ENCODE results near the gene NSMF. TPM values are rescaled to one million over a fixed set of nuclear protein-coding genes. Genes with fewer than 3 reads are reported as not detected.
A peak's percentile ranks its signal among the peaks of the same experiment; 100 is the strongest.

NSMF gene
- total and polyA plus RNA-seq, 10 of the 15 experiments (the other 5 are each of a cell fraction or from before 2014, with no cell fraction given) = 0.13 to 44.3 (median 13.4) TPM

- no peak for TF ChIP-seq CUX1 (IDR thresholded peaks at IDR 0.05; ENCODE audit: insufficient replicate concordance, low read depth, low read length)
- no peak for TF ChIP-seq CBFB (IDR thresholded peaks at IDR 0.05; ENCODE audit: low read depth)
- no peak for TF ChIP-seq EED (IDR thresholded peaks at IDR 0.05; ENCODE audit: low read depth)
- TF ChIP-seq YY1 (IDR thresholded peaks at IDR 0.05; ENCODE audit: low read depth, low read length) = no peak
- no peak for TF ChIP-seq E2F8 (IDR thresholded peaks at IDR 0.05; ENCODE audit: low read depth, partially characterized antibody)
- no peak for TF ChIP-seq RBBP5 (conservative IDR thresholded peaks at IDR 0.05)
- peak; percentile 4 for TF ChIP-seq USF2 (IDR thresholded peaks at IDR 0.05; ENCODE audit: borderline replicate concordance, low read depth, low read length)
- no peak for TF ChIP-seq PAX5 (IDR thresholded peaks at IDR 0.05; ENCODE audit: borderline replicate concordance, low read depth, low read length)
- no peak for TF ChIP-seq STAT1 (conservative IDR thresholded peaks at IDR 0.05)
- peak in 1 of 2 experiments; percentile 10; a peak in 1 of 3 replicates for TF ChIP-seq EGR1 (IDR thresholded peaks at IDR 0.05; ENCODE audit: borderline replicate concordance in 1 of 2, low read depth in 2 of 2, low read length in 2 of 2)
- no peak for TF ChIP-seq RELB (IDR thresholded peaks at IDR 0.05; ENCODE audit: low read depth)
- peak; percentile 63 for TF ChIP-seq USF1 (IDR thresholded peaks at IDR 0.05; ENCODE audit: borderline replicate concordance, extremely low read length, insufficient read depth, low read depth, low read length)
- 0 out of 2 replicates have a peak, but pooled peaks have one; percentile 31 for TF ChIP-seq RB1 (IDR thresholded peaks at IDR 0.05; ENCODE audit: borderline replicate concordance)
- TF ChIP-seq WRNIP1 (IDR thresholded peaks at IDR 0.05; ENCODE audit: borderline replicate concordance, low read depth, low read length) = no peak
- TF ChIP-seq NRF1 (conservative IDR thresholded peaks at IDR 0.05; ENCODE audit: low read depth, low read length) = no peak
- TF ChIP-seq RAD21 (IDR thresholded peaks at IDR 0.05; ENCODE audit: insufficient read depth, low read depth, low read length) = no peak
- no peak for TF ChIP-seq RFX5 (IDR thresholded peaks at IDR 0.05; ENCODE audit: low read depth, low read length)
These were observed 41.7 kb downstream of the NSMF start (continued) for GRCh38 chr9:137417161-137418021.
